HG03064 (cell line): ENCODE data around the gene ABCC3.

Experiments
- ATAC-seq: cut with Tn5 transposase; IDR thresholded peaks from one replicate; pipeline ENCODE4 v1.9.1; 2021; ENCODE audit warnings: low read depth; ENCODE audit not compliant: unreplicated experiment

ABCC3 gene

DNA sequence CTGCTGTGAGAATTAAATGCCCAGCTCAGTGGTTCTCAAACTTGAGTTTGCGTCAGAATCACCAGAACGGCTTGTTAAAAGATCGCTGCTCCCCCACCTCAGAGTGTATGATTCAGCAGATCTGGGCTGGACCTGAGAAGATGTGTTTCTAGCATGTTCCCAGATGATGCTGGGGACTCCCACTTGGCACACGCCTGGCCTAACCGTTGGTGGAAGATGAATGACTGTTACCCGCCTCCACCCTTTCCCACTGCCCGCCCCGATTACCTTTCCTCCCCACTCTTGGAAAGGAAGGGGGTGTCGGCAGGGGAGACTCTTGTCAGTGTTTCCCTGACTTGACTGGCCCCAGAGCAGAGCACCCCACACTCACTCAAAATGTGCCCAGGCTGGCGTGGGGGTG, 29.3 kb upstream of the ABCC3 start:
- no peak for ATAC-seq

GRCh38 chr17:50607522-50608175, 27.0 kb upstream of the ABCC3 start:
- ATAC-seq = no peak

DNA sequence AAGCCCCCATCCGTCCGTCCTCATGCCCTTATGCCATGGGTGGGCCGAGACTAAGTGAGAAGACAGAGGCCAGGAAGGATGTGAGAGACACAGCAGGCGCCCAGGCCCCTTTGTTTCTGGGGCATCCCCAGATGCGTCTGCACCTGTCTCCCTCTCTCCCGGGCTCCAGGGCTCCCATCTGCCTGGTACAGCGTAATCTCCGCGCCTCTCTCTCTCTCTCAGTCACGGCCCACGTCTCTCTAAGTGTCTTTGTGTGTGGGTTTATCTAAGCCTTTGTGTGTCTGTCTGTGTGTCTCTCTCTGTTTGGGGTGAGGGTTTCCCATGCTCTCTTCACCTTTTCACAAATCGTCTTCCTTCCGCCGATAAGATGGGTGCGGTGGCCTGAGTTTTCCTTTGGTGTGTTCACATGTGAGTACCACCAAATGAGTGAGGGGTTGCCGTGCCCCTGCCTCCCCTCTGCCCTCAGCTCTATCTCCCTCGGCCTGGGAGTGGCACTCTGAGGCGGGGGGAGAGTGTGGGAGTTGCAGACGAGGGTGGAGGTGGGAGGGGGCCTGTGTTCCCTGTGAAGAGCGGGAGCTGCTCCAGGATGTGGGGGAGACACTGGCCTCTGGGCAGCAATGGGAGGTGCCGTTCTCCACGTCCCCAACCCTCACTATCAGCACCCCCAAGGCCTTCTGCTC, 25.8 kb upstream of the ABCC3 start:
- no peak for ATAC-seq

GRCh38 chr17:50609380-50610074, 25.2 kb upstream of the ABCC3 start:
- no peak for ATAC-seq

GRCh38 chr17:50611634-50612033, 23.0 kb upstream of the ABCC3 start:
- no peak for ATAC-seq

DNA sequence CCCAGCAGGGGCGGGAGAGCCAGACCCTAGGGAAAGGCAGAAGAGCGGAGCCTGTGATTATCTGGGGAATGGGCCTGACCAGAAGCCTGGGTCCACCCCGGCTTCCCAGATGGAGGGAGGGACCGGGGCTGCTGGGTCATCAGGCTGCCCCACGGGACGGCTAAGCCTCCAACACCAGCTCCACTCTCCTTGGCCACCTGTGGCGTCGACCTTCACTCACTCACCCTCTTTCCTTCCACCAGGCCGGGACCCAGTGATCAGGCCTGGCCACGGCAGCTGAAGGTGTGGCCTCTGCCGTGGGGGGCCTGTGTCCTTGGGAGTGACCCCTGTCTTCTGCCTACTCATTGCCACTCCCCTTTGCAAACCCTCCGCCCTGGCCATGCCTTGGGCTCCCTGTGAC, 22.4 kb upstream of the ABCC3 start:
- ATAC-seq = no peak

DNA sequence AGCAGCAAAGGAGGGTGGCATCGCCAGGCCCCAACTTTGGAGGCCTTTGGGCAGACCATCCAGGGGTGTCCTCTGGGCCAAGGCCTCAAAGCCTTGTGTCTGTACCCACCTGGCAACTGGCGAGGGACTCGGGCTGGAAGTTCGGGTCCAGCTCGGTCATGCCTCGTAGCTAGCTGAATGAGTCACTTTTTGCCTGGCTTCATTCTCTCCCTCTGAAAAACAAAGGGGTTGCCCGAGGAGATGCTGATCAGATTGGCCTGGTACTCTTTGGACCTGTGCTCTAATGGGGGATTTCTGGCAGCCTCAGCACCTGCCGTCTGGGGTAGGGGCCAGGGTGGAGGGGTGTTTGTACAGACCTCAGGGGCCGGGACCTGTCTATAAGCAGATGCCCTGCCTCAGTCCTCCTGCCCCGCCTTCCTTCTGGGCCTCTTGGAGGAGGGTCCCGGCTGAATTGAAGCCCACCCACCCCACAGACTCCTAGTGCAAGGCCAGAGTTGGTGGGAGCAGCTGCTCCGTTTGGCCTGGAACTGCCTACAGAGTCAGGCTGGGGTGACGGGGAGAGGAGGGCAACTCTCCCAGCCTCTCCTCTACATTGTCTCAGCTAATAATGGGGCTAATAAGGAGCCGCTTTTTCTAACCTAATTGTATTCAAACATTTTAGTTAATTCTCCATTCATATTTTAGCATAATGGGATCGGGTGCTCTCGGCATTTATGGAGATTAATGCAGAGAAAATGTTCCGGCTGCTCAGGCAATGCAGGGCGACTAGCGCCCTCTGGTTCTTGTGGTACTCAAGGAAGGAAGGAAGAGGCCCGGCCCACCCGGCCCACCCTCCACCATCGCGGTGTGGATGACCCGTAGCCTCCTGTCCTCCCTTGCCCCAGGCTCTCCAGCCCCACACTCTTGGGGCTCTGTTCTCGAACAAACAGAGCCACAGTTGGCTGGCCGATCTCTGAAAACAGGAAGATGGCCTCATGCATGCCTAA, 21.4 kb upstream of the ABCC3 start:
- ATAC-seq = no peak

DNA sequence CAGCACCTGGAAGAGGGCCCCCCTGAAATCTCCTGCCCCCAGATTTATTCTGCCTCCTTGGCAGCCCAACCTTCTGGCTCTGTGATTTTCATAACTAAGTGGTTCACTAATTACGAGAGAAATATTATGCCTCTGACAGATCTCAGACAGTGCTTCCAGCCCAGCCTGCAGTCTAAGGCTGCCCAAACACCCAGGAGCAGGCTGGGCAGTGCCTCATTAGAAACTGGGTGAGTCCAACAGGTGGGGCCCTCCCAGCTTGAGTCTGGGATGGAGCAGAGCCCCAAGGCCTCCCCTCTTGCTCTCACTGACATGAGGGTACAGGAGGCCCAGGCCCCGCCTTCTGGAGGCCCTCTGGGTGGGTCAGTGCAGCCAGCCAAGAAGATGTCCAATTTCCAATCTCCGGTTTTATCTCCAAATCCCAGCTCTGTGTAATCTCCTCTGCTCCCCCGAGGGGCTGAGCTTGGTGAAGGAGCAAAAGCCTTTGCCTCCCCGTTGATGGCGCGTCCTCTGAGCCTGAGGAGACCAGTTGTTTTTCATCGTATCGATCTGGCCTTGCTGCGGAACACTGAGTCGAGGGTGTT, 20.1 kb upstream of the ABCC3 start:
- no peak for ATAC-seq

- no peak for ATAC-seq
Measured at GRCh38 chr17:50615828-50616227, 18.9 kb upstream of the ABCC3 start.

GRCh38 chr17:50618300-50618699, 16.4 kb upstream of the ABCC3 start:
- ATAC-seq = no peak

- ATAC-seq = no peak
Measured at GRCh38 chr17:50618941-50619340, 15.7 kb upstream of the ABCC3 start.

- ATAC-seq = no peak
Measured at GRCh38 chr17:50619489-50619888, 15.2 kb upstream of the ABCC3 start.

GRCh38 chr17:50620237-50620636, 14.4 kb upstream of the ABCC3 start:
- ATAC-seq = no peak

DNA sequence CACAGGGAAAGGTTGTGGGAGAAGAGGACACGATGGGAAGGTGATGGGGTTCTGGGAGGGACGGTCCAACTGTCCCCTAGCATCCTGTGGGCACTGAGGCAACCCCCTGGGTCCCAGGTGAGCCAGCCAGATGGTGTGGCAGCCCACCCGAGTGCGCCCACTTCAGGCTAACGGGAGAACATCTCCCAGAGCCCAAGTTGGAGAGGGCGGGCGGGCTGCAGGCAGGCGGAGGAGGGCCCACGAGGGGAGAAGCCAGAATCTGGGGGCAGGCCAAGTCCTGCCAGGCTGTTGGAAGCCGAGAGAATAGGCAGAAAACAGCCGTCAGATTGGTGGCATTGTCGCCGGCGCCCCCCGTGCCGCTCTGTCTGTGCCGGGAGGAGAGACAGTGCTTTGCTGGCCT, 13.8 kb upstream of the ABCC3 start:
- no peak for ATAC-seq

GRCh38 chr17:50621574-50622031, 13.1 kb upstream of the ABCC3 start:
- no peak for ATAC-seq

DNA sequence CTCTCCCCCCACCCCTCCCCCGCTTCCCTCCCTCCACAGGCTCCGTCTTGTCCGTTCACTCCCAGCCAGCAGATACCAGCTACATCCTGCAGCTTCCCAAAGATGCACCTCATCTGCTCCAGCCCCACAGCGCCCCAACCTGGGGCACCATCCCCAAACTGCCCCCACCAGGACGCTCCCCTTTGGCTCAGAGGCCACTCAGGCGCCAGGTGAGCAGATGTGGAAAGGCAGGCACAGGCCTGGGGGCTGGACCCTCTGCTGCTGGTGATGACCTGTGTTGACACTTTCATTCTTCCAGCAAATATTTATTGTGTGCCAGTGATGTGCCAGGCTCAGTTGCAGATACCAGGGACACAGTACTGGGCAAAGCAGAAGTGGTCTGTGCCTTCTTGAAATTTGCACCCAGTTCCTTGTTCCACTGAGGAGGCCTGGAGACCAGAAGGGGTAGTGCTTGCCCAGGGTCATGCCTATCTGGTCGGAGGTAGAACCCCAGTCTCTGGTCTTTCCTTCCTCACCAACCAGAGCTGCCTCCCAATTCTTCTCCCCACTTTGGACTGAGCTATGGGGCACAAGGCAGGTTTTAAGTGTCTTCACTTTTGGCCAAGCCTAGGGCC, 10.3 kb upstream of the ABCC3 start:
- no peak for ATAC-seq

DNA sequence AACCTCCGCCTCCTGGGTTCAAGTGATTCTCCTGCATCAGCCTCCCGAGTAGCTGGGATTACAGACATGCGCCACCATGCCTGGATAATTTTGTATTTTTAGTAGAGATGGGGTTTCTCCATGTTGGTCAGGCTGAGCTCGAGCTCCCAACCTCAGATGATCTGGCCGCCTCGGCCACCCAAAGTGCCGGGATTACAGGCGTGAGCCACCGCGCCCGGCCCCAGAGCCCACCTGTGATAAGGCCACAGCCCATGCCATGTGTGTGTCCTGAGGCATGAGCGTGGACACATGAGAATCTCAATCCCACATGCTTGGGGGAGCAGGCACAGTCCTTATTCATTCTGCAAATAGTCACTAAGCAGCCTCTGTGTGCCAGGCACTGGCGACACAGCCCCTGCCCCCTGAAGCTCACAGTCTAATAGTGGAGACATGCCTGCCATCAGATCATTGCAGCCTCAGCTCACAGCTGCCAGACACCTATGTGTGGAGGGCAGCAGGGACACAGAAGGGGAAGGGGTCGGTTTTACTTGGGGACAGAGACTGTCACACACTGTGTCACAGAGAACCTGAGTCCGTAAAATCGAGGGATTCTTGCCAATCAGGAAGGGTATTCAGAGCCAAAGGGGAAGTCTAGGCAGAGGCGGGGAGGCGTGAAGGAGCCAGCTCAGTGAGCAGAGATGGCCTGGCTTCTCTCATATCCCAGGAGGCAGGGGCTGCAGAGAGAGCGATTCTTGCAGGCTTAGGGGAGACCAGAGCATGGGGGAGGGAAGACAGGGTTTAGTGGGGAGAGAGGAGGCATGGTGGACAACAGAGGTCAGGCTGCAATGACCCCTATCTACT, 9.4 kb upstream of the ABCC3 start:
- ATAC-seq = no peak

DNA sequence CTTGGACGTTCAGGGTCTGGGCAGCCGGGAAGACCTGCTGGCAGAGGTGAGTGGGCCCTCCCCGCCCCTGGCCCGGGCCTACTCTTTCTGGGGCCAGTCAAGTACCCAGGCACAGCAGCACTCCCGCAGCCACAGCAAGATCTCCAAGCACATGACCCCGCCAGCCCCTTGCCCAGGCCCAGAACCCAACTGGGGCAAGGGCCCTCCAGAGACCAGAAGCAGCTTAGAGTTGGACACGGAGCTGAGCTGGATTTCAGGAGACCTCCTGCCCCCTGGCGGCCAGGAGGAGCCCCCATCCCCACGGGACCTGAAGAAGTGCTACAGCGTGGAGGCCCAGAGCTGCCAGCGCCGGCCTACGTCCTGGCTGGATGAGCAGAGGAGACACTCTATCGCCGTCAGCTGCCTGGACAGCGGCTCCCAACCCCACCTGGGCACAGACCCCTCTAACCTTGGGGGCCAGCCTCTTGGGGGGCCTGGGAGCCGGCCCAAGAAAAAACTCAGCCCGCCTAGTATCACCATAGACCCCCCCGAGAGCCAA, 8.6 kb upstream of the ABCC3 start:
- no peak for ATAC-seq
